ENCODE measurements around the gene CFAP45. TPM values are rescaled to one million over a fixed set of nuclear protein-coding genes. Genes with fewer than 3 reads are reported as not detected.

CFAP45 gene
- total and polyA plus RNA-seq, 12 donors: 0.17 to 1.5 (median 0.56) TPM

GRCh38 chr1:159890390-159890789, 9.6 kb downstream of the CFAP45 start:
- ATAC-seq: peak in 6 of 8 donors; percentile 16 to 51 (median 27)

GRCh38 chr1:159889821-159890252, 10.1 kb downstream of the CFAP45 start:
- Histone ChIP-seq H3K27ac (peak overlapping the region; percentile 39 to 86 (median 76)), H3K9me3 (no peaks in the 10 kb centered on the region), H3K36me3 (no peaks in the 10 kb centered on the region), H3K27me3 (no peaks in the 10 kb centered on the region), H3K4me1 (peaks cover 0 to 35% (median 21%) of the 10 kb centered on the region in 9 donors), H3K4me3 (peak overlapping the region in 6 of 10 donors; percentile 4 to 27 (median 16))
- ATAC-seq (peak; percentile 88 to 96 (median 94)), DNase-seq (peak in 1 of 2 donors; percentile 79)
- TF ChIP-seq CTCF (IDR thresholded peaks at IDR 0.05): peak in 1 of 9 donors; percentile 16
- intact Hi-C loops (cut with DNase I): loop anchor here in 9 of 10 donors (2.0 to 10.0 kb wide), 9 partner anchors 35 to 725 kb away; partner anchors contain the start of genes TAGLN2 (in 3 of the 9) and DUSP23 (in 2 of the 9)
- 32 to 41% methylated on average over 2 of the region's 2 CpGs for WGBS, 2 donors

More at GRCh38 chr1:159890390-159890789, 9.6 kb downstream of the CFAP45 start:
- no peaks in the 10 kb centered on the region for H3K27me3 ChIP-seq
- peak overlapping the region in 6 of 10 donors; percentile 4 to 27 (median 16) for H3K4me3 ChIP-seq
- DNase-seq: no peak
- peak overlapping the region; percentile 39 to 86 (median 76) for H3K27ac ChIP-seq
- WGBS, 2 donors: 65 to 66% methylated on average over 8 of the region's 8 CpGs
- no peak for TF ChIP-seq CTCF (IDR thresholded peaks at IDR 0.05)
- intact Hi-C loops (cut with DNase I): loop anchor here in 8 of 10 donors (2.0 to 10.0 kb wide), 9 partner anchors 34 to 726 kb away; partner anchors contain the start of genes TAGLN2 (in 3 of the 8) and DUSP23 (in 2 of the 8)
- peaks cover 0 to 37% (median 22%) of the 10 kb centered on the region in 9 donors for H3K4me1 ChIP-seq
- H3K36me3 ChIP-seq: no peaks in the 10 kb centered on the region
- H3K9me3 ChIP-seq: no peaks in the 10 kb centered on the region

DNA sequence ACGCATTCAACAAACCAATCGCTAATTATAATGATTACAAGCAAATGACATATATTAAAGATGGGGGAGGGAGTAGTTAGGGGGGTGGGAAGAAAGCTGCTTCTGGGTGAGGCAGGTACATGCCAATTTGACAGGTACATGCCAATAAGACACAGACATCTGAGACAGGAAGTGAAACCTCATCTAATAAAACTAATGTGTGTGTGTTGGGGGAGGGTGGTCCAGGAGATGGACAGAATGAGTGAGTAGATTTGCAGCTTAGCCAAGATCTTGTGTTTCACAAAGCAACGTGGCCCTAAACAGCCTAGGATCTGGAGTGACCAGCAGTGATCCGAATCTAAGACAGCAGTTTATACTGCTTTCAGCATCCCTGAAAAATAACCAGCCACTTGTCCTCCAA, 10.8 kb downstream of the CFAP45 start:
- no peaks in the 10 kb centered on the region for H3K36me3 ChIP-seq
- no peak for ATAC-seq
- TF ChIP-seq CTCF (IDR thresholded peaks at IDR 0.05): no peak
- H3K9me3 ChIP-seq: no peaks in the 10 kb centered on the region
- intact Hi-C loops (cut with DNase I): loop anchor here in 1 of 10 donors (10.0 kb wide), 1 partner anchor 674 kb away; no protein-coding TSS in a partner anchor
- peak overlapping the region in 9 of 10 donors; percentile 39 to 86 (median 78) for H3K27ac ChIP-seq
- H3K4me3 ChIP-seq: no peak overlapping the region
- H3K27me3 ChIP-seq: no peaks in the 10 kb centered on the region
- no peak for DNase-seq
- 92 to 93% methylated on average over 4 of the region's 4 CpGs for WGBS, 2 donors
- peaks cover 0 to 35% (median 21%) of the 10 kb centered on the region in 9 donors for H3K4me1 ChIP-seq

- Histone ChIP-seq H3K4me3 (no peak overlapping the region), H3K9me3 (no peaks in the 10 kb centered on the region), H3K27me3 (no peaks in the 10 kb centered on the region), H3K4me1 (peaks cover 0 to 42% (median 2%) of the 10 kb centered on the region in 9 donors), H3K27ac (no peak overlapping the region), H3K36me3 (no peaks in the 10 kb centered on the region)
- intact Hi-C loops (cut with DNase I): loop anchor here in 1 of 10 donors (10.0 kb wide), 1 partner anchor 669 kb away; no protein-coding TSS in a partner anchor
- DNase-seq (no peak), ATAC-seq (no peak)
- 85 to 87% methylated on average over 8 of the region's 8 CpGs for WGBS, 2 donors
- no peak for TF ChIP-seq CTCF (IDR thresholded peaks at IDR 0.05)
Observed at GRCh38 chr1:159884296-159884695, 15.7 kb downstream of the CFAP45 start.

Measured in heart right ventricle (tissue), 16 donors.